Testis (tissue), 3 donors: ENCODE results near the gene CDH22. TPM values are rescaled to one million over a fixed set of nuclear protein-coding genes. Genes with fewer than 3 reads are reported as not detected.

Source experiments
- DNase-seq: peaks from one replicate; pipeline ENCODE4 v3.0.0-alpha.2; 2019
- H3K27ac ChIP-seq, 2 donors: fragments of 200-600 bp; sonication (generic); one replicate each; pipeline ENCODE4 v1.5.1; 2019
- H3K27me3 ChIP-seq: fragments of 200-600 bp; sonication (generic); one replicate; pipeline ENCODE4 v1.5.1; 2019
- H3K36me3 ChIP-seq: fragments of 200-600 bp; sonication (generic); one replicate; pipeline ENCODE4 v1.5.1; 2017; ENCODE audit warnings: low read depth; ENCODE audit errors: missing control alignments
- H3K4me1 ChIP-seq: fragments of 200-600 bp; sonication (generic); one replicate; pipeline ENCODE4 v1.5.1; 2019
- H3K4me3 ChIP-seq, 2 donors: fragments of 200-600 bp; sonication (generic); one replicate each; pipeline ENCODE4 v1.5.1; 2017 to 2019
- H3K9me3 ChIP-seq: fragments of 200-600 bp; sonication (generic); one replicate; pipeline ENCODE4 v1.5.1; 2017
- CTCF ChIP-seq, 3 experiments: fragments of 450-650 bp in 2 of 3; fragments of 200-600 bp in 1 of 3; sonication (generic) in 1 of 3; IDR thresholded peaks; one replicate each; pipeline ENCODE4 v1.5.1; 2016 to 2019; ENCODE audit warnings: antibody characterized with exemption in 3 of 3, mild to moderate bottlenecking in 2 of 3, moderate library complexity in 1 of 3
- POLR2A ChIP-seq: fragments of 450-650 bp; IDR thresholded peaks from one replicate; pipeline ENCODE4 v1.6.1; 2017; ENCODE audit warnings: antibody characterized with exemption, mild to moderate bottlenecking, moderate library complexity
- WGBS, 2 donors: methylation state at CpG; one replicate each; pipeline ENCODE4 v1.1.5; 2018; 5-methylcytosine and 5-hydroxymethylcytosine counted together
- intact Hi-C: fragments of 100-400 bp; cut with DNase I; formaldehyde crosslinking; loops from one replicate; pipeline ENCODE4 v1.15.1; 2023; ENCODE audit warnings: low total_unique reads
- polyA plus RNA-seq: library from polyadenylated mRNA; stranded (reverse); fragments of 350-450 nt; fragmentation: Illumina TruSeq; extraction: RNeasy Lipid Tissue Mini Kit (QIAGEN cat#74804); gene quantifications from one replicate; pipeline ENCODE4 v1.2.3, GENCODE V29; 2014; ENCODE audit warnings: low read depth, low replicate concordance; ENCODE audit not compliant: insufficient read depth
- total RNA-seq, 2 donors: library from RNA; depleted of rRNA; stranded (reverse); fragments of >200 nt; gene quantifications; one replicate each; pipeline ENCODE4 v1.2.3, GENCODE V29; 2016

CDH22 gene
- total and polyA plus RNA-seq, 3 donors from 2014 or later, result 1.8 to 2.6 (median 2.6) TPM

- Histone ChIP-seq H3K4me3 (no peak overlapping the region), H3K27ac (no peak overlapping the region), H3K4me1 (peaks cover 4% of the 10 kb centered on the region), H3K27me3 (no peaks in the 10 kb centered on the region), H3K9me3 (no peaks in the 10 kb centered on the region), H3K36me3 (no peaks in the 10 kb centered on the region)
- TF ChIP-seq CTCF (IDR thresholded peaks at IDR 0.05) (no peak), POLR2A (no peak)
- DNase-seq, result no peak
- 56 to 74% methylated on average over 8 of the region's 8 CpGs for WGBS, 2 donors
- intact Hi-C loops, result no loop called here
Observed at GRCh38 chr20:46228670-46229069, 79.6 kb downstream of the CDH22 start.

DNA sequence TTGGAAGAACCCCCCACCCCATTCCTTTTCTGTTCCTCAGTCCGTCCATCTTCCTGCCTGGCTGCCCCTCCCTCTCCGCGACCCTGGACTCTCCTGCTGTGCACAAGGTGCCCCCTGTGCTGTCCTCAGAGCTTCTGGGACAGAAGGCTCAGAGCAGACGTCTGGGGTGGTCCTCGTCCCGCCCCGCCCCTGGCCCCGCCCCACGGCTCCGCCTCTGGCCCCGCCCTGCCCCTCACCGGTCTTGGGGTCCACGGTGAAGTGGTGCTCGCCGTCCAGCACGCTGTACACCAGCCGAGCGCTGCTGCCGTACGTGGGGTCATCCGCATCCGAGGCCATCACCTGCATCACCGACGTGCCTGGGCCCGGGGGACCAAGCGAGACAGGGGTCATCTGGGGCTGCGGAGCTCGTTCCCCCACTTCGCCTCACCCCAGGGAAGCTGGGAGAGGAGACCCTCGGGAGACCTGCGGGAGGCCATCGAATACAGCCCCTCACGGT is 81.0 kb downstream of the CDH22 start:
- no peaks in the 10 kb centered on the region for H3K36me3 ChIP-seq
- H3K4me1 ChIP-seq, result peaks cover 16% of the 10 kb centered on the region
- H3K27me3 ChIP-seq, result no peaks in the 10 kb centered on the region
- TF ChIP-seq POLR2A, result no peak
- no peak for TF ChIP-seq CTCF (IDR thresholded peaks at IDR 0.05)
- H3K9me3 ChIP-seq, result no peaks in the 10 kb centered on the region
- H3K27ac ChIP-seq, result no peak overlapping the region
- intact Hi-C loops, result no loop called here
- WGBS, 2 donors, result 38 to 55% methylated on average over 26 to 32 of the region's 33 CpGs
- H3K4me3 ChIP-seq, result peak overlapping the region in 1 of 2 donors; percentile 6
- DNase-seq, result no peak

DNA sequence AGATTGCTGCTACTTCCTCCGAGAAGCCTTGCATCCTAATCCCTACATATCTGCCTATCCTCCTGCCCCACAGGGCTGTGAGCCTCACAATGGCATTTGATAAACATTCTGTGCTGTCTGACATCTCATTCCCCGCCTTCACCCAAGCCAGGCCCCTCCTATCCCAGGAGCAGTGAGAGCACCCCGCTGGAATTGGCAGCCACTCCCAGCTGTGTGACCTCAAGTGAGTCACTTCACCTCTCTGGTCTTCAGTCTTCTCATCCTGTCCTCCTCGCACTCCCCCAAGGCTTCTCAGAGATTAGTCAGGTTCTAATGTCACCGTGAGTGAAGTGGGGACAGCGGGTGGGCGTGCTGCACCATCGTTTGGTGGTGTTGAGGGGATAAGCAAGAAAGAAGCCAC is 81.7 kb downstream of the CDH22 start:
- Histone ChIP-seq H3K9me3 (no peaks in the 10 kb centered on the region), H3K27ac (no peak overlapping the region), H3K4me1 (peaks cover 23% of the 10 kb centered on the region), H3K36me3 (no peaks in the 10 kb centered on the region), H3K4me3 (peak overlapping the region in 1 of 2 donors; percentile 6), H3K27me3 (no peaks in the 10 kb centered on the region)
- WGBS, 2 donors, result 41 to 45% methylated on average over 8 of the region's 8 CpGs
- TF ChIP-seq POLR2A, result no peak
- TF ChIP-seq CTCF (IDR thresholded peaks at IDR 0.05), result no peak
- DNase-seq, result no peak
- intact Hi-C loops, result no loop called here

DNA sequence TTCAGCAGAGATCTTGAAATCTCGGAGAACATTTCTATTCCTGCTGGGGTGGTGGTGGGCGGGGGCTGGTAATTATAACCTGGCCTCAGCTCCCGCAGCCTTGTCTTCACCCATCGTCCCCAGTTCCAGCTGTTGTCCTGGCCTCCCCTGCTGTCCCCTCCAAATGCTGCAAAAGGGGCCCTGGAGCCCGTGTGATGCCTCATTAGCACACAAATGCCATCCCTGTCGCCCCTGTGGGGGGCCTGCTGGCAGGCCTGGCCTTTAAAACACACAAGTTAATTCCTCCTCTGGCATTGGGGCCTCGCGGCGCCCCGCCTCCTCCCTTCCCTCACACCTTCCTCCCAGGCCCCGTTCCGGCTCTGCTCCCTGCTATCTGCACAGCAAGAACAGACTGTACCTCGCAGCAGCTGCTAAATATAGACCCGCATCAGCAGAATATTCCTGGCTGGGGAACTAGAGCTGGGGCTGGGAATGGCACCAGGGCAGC is 85.7 kb downstream of the CDH22 start:
- Histone ChIP-seq H3K4me3 (no peak overlapping the region), H3K27ac (peak overlapping the region; percentile 68 to 94), H3K4me1 (peaks cover 27% of the 10 kb centered on the region), H3K9me3 (no peaks in the 10 kb centered on the region), H3K36me3 (no peaks in the 10 kb centered on the region), H3K27me3 (no peaks in the 10 kb centered on the region)
- DNase-seq, result peak; percentile 90
- intact Hi-C loops, result no loop called here
- TF ChIP-seq POLR2A (no peak), CTCF (IDR thresholded peaks at IDR 0.05) (no peak)
- WGBS, 2 donors, result 33 to 45% methylated on average over 11 to 14 of the region's 14 CpGs

- no peaks in the 10 kb centered on the region for H3K27me3 ChIP-seq
- intact Hi-C loops, result no loop called here
- H3K4me3 ChIP-seq, result no peak overlapping the region
- H3K27ac ChIP-seq, result peak overlapping the region; percentile 68 to 94
- TF ChIP-seq CTCF (IDR thresholded peaks at IDR 0.05), result no peak
- no peak for TF ChIP-seq POLR2A
- no peaks in the 10 kb centered on the region for H3K36me3 ChIP-seq
- DNase-seq, result no peak
- H3K4me1 ChIP-seq, result peaks cover 27% of the 10 kb centered on the region
- no peaks in the 10 kb centered on the region for H3K9me3 ChIP-seq
- 68 to 72% methylated on average over 9 of the region's 9 CpGs for WGBS, 2 donors
Observed at GRCh38 chr20:46221256-46221833, 87.0 kb downstream of the CDH22 start.
